Measurements from ENCODE around the gene SBDS.

Gene SBDS

DNA sequence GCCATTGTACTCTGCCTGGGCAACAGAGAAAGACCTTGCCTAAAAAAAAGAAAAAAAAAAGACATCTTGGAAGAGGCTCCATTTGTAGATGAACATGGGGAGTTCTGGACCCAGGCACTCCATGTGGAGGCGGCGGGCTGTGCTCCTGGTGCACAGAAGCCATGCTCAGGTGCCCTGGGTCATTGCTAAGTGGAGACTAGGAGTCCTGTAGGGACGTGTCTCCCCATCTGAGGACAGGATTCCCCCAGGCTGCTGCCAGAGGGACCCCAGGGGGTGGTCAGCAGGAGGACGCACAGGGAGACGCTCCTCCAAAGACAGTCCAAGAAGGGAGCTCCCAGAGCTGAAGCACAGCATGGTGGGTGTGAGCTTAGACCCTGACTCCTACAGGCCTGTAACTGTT is 34.3 kb downstream of the SBDS start:
- TF ChIP-seq, protein P1, sequence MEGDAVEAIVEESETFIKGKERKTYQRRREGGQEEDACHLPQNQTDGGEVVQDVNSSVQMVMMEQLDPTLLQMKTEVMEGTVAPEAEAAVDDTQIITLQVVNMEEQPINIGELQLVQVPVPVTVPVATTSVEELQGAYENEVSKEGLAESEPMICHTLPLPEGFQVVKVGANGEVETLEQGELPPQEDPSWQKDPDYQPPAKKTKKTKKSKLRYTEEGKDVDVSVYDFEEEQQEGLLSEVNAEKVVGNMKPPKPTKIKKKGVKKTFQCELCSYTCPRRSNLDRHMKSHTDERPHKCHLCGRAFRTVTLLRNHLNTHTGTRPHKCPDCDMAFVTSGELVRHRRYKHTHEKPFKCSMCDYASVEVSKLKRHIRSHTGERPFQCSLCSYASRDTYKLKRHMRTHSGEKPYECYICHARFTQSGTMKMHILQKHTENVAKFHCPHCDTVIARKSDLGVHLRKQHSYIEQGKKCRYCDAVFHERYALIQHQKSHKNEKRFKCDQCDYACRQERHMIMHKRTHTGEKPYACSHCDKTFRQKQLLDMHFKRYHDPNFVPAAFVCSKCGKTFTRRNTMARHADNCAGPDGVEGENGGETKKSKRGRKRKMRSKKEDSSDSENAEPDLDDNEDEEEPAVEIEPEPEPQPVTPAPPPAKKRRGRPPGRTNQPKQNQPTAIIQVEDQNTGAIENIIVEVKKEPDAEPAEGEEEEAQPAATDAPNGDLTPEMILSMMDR (conservative IDR thresholded peaks at IDR 0.05) = no peak
- TF ChIP-seq ZFX (IDR thresholded peaks at IDR 0.05) = no peak
- H3K27ac ChIP-seq = no peak overlapping the region

DNA sequence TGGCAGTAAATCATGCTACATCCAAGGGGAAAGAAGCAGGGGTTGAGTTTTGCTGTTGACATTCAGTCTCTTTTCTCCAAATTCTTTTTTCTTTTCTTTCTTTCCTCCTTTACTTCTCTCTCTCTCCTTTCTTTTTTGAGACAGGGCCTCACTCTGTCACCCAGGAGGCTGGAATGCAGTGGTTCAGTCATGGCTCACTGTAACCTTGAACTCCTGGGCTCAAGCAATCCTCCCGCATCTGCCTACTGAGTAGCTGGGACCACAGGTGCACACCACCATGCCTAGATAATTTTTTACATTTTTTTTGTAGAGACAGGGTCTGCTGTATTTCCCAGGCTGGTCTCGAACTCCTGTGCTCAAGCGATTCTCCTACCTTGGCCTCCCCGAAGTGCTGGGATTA is 35.2 kb downstream of the SBDS start:
- H3K27ac ChIP-seq = no peak overlapping the region
- TF ChIP-seq ZFX (IDR thresholded peaks at IDR 0.05) = no peak

DNA sequence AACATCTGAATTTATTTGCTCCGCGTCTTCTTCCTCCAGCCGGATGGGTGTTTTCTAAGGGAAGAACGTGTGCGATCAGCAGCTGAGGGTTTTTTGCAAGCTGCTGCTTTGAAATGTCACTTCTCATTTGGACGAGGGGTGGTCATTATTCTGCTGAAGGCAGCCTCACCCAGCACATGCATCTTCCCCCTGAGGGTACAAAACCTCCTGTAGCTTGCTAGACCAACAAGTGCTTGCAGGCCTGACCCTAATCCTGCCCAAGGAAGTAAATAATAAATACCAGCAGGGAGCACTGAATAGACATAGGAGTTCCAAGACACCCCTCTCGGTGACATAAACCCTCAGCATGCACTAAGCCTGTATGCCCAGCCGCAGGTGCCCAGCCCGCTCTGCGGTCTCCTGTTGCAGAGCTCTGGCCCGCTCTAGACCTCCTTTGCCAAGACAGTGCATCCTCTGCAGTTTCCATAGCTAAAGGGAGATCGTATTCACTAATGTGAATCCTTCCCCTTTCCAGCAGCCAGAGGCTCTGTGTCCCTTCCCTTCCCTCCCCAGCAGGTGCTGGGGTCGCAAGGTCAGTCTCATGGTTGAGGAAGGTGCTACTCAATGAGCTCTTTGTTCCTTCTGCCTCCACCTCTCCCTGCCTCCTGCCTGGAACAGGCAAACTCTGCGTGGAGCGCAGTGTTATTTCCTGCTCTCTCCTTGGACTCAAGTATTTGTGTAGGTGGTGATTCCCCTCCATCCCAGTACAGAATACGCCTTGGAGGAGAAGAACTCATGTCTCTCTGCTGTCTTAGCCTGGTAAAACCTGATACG is 36.6 kb downstream of the SBDS start:
- TF ChIP-seq, protein P1 (conservative IDR thresholded peaks at IDR 0.05) = no peak
- TF ChIP-seq ZFX (IDR thresholded peaks at IDR 0.05) = no peak
- no peak overlapping the region for H3K27ac ChIP-seq

DNA sequence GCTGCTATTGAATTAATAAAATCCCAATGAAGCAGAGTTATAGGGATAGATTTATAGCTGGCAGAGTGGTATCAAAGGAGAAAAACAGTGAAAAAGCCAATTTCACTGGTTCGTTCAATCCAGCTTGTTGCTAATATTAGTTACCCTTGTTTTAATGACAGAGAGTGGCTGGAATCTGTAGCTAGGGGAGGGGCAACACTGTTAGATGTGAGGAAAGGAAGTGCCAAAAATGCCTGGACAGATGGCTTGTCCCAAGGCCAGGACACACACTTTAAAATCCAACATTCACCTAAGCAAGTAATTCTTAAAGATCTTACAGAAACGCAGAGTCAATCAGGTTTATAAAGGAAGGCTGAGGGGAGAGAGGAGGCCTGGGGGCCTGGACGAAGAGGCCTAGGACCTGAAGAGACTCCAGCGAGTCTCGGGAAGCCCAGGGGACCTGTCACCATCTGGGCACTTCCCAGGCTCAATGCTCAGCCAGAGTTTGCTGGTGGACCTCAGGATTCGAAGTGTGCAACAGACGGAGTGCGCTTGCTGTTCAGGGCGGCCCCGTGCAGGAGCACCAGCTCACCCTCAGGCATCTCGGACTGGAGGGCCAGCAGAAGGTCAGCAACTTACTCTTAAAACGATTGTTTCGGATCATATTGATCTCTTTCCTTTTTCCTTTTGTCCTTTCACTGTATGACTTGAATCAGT is 37.6 kb downstream of the SBDS start:
- no peak for TF ChIP-seq ZFX (IDR thresholded peaks at IDR 0.05)
- TF ChIP-seq, protein P1 (conservative IDR thresholded peaks at IDR 0.05) = no peak
- no peak overlapping the region for H3K27ac ChIP-seq

DNA sequence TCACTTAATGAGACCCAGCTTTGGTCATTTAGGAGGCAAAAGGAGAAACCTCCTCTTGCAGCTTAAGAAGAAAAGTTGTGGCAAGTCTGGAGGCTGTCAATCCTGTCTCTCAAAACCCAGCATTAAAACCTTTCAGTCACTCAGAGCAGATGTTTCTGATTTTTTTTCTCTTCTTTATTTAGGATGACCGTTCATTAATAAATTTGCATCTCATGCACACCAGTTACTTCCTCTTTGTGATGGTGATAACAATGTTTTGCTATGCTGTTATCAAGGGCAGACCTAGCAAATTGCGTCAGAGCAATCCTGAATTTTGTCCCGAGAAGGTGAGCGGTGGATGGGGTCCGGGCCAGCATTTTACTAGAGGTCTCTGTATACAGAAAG is 42.4 kb downstream of the SBDS start:
- TF ChIP-seq, protein P1 (conservative IDR thresholded peaks at IDR 0.05) = no peak
- no peak for TF ChIP-seq ZFX (IDR thresholded peaks at IDR 0.05)
- no peak overlapping the region for H3K27ac ChIP-seq

DNA sequence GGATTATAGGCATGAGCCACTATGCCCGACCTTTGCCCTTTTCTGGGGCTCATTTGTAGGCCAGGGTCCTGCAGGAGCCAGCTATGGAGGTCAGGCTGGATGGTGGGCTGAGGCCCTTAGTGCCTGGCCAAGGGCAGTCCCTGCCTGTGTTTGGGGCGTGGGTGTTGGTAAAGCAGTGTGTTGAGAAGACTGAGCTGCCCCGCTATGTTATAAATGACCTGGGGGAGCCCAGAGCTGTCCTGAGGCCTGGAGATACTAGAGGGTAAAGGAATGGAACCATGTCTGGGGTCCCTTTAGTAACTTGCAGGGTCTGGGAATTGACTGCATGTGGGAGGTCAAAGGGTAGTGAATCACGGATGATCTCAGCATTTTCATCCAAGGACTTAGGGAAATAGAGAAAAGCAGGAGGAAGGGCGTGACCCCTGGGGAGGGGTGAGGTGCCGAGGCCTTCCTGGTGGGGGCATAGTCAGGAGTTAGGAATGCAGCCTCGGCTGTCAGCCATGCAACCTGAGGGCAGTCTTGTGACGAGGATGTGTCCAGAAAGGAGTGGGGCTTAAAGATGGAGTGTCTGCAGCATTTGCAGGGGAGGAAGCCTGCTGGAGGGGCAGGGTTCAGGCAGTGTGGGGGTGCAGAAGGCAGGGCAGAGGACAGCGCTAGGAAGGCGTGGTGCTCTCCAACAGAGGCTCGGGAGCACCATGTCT is 42.9 kb downstream of the SBDS start:
- TF ChIP-seq, protein P1 (conservative IDR thresholded peaks at IDR 0.05) = no peak
- no peak for TF ChIP-seq ZFX (IDR thresholded peaks at IDR 0.05)
- no peak overlapping the region for H3K27ac ChIP-seq

DNA sequence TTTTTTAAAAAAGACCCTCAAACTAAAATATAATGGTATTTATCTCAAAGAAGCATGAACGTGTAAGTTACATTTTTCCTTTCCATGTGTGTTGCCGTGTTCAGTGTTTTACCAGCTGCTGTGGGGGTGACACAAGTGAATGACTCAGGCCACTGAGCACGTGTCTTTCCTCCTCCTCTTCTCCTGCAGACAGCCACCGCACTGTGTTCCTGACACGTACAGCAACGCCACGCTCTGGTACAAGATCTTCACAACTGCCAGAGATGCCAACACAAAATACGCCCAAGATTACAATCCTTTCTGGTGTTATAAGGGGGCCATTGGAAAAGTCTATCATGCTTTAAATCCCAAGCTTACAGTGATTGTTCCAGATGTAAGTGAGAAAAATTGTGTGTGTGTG is 44.6 kb downstream of the SBDS start:
- no peak for TF ChIP-seq ZFX (IDR thresholded peaks at IDR 0.05)
- TF ChIP-seq, protein P1 (conservative IDR thresholded peaks at IDR 0.05) = no peak
- no peak overlapping the region for H3K27ac ChIP-seq

Data from C4-2B (cell line).